ENCODE data around the gene UIMC1.

DNA sequence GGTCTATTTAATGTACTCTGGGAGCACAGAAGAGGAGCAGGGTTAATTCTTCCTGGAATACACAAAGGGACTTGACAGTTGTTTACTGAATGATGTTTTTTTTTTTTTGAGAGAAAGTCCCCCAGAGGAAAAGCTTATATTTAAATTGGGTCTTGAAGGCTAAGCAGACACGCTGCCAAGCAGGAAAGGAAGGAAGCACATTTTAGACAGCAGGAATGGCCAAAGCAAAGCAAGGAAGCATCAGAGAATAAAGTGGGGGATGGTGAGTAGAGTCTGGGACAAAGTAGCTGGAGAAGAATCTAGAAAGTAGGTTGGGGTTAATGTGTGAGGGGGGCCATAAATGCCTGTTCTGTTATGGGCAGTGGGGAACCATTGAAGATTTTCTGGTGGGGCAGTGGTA, 37.4 kb upstream of the UIMC1 start:
- no peak for TF ChIP-seq POLR2A (IDR thresholded peaks at IDR 0.05)
- TF ChIP-seq, protein P1, sequence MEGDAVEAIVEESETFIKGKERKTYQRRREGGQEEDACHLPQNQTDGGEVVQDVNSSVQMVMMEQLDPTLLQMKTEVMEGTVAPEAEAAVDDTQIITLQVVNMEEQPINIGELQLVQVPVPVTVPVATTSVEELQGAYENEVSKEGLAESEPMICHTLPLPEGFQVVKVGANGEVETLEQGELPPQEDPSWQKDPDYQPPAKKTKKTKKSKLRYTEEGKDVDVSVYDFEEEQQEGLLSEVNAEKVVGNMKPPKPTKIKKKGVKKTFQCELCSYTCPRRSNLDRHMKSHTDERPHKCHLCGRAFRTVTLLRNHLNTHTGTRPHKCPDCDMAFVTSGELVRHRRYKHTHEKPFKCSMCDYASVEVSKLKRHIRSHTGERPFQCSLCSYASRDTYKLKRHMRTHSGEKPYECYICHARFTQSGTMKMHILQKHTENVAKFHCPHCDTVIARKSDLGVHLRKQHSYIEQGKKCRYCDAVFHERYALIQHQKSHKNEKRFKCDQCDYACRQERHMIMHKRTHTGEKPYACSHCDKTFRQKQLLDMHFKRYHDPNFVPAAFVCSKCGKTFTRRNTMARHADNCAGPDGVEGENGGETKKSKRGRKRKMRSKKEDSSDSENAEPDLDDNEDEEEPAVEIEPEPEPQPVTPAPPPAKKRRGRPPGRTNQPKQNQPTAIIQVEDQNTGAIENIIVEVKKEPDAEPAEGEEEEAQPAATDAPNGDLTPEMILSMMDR (IDR thresholded peaks at IDR 0.05), result no peak

Data from tibial nerve (tissue), 3 donors.